ENCODE measurements around the gene MEGF9. TPM values are rescaled to one million over a fixed set of nuclear protein-coding genes. Genes with fewer than 3 reads are reported as not detected.
"Not testable (repeated sequence)": the region's sequence is repeated elsewhere in the genome, so short reads cannot be mapped to it uniquely, and the experiment has no call there.

Gene MEGF9
- total RNA-seq, 1 donor from 2014 or later, result 16.3 TPM

DNA sequence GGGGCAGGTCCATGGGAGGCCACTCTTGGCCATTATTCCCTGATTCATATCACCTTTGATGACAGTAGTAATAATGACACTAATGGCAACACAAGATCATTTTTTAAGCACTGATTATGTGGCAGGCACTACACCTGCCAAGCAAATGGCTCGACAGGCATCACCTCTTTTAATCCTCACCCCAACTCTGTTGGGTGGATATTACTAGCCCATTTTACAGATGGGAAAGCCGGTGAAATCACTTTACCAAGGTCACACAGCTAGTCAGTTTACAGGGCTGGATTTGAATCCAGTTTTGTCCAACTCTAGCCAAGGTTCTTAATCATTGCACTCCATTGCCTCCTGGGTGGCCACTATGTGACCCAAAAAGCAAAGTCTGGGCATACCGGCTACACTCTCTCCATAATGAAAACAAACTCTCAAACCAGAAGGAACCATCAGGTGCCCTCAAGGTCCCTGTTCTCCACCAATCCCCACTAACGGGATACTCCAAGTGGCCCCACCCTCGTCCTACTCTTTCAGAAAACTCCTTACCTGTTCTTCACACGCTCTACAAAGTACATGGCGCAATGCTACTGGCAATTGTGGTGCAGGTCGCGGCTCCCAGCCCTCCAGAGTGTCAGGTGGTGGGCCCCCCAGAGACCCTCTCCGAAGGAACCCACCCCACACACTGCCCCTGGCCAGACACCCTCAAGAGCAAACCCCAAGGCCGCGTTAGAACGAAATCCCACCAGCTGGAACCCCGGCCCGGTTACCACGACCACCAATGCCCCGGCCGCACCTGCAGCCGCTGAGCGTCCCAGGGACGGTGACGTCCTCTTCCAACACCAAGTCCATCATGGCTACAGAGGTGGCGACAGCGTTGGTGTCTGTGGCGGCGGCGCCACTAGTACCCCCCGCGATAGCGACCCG, 134.9 kb downstream of the MEGF9 start:
- peak; percentile 23 for DNase-seq (ENCODE audit: low read depth)

DNA sequence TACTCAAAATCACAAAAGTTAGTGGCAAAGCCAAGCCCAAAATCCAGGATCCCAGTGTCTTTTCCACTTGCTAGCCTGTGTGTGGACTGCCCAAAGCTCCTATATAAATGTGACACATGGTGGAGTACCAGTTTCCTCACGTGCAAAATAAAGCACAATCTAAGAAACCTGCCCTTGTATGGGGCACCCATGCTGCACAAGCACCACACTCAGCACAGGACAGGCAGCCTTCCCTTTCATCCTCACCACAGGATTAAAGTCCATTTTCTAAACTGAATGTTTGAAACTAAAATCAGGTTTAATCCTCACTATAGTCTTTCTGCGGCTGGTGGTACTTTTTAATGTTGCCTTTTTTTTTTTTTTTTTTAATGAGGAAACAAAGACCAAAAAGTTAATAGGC, 139.8 kb downstream of the MEGF9 start:
- no peak for DNase-seq (ENCODE audit: low read depth)

DNA sequence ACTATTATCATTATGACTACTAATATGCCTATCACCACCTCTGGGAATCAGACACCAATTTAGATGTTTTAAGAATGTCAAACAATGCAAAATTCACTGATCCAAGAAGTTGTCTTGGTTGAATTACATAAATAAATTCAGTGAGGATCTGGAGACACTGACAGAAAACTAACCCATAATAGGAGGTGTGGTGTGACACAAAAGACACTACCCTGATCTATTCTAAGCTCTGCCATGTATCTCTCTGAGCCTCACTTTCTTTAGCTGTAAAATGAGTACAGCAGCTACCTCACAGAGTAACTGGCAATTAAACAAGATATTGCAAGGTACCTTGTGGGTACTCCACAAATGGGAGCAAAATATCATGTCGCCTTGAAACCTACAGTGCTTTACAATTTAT, 141.8 kb downstream of the MEGF9 start:
- DNase-seq (ENCODE audit: low read depth), result no peak

DNA sequence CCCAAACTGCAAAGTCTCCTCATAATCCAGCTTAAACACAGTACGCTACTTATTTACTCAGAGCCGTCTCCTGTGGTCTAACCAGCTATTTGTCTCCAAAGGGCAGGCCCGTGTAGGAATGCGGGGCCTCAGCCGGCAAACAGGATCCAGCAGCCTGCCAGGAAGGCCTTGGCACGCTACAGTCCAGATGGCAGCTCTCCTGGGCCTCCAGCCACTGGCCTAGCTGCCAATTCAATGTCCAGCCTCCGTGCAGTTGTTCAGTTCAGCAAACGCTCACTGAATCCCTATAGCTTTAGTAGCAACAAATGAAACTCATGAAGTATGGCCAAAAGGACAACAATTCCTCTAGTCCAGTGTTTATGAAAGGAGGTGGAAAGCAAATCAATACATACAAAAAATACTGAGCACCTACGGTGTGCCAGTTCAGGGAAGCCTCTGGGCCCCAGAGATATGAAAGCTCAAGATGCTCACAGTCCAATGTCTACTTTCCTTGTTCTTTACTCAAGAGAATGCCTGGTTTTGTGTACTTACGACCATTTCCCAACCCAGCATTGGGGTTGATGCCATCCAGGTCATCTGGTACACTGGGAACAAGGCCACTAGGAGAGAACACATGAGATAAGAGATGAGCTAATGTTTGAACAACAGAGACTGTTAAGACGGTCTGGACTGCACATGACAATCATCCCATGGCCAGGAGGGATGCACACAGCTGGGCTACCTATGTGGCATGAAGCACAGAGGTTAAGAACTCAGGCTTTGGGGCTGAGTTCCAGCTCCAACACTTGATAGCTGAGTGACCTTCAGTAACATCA, 142.6 kb downstream of the MEGF9 start:
- peak; percentile 98 for DNase-seq (ENCODE audit: low read depth)

DNA sequence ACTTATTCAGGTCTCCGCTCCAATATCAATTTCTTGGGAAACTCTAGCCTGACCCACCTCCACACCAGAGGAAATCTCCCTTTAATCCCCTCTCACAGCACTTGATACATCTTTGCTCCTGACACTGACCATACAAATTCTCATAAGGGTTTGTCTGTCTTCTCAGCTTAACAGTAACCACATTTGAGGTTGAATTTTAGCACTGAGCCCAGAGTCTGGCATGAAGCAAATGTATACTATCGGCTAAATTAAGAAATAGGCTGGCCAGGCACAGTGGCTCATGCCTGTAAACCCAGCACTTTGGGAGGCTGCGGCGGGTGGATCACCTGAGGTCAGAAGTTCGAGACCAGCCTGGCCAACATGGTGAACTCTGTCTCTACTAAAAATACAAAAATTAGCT, 144.0 kb downstream of the MEGF9 start:
- peak; percentile 91 for DNase-seq (ENCODE audit: low read depth)

DNA sequence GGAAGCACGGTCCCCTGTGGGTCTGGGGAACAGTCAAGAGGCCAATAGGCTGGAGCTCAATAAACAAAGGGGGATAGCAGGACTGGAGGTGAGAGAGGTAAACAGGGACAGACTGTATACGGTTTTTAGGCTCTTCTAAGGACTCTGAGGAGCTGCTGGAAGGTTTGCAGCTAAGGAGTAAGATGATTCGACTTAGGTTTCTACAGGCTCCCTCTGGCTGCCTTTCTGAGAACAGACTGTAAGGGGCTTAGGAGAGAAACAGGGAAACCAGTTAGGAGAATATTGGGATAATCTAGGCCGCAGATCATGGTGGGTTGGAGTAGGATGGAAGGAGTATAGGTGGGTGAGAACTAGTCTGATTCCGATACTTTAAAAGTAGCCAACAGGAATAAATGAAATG, 144.7 kb downstream of the MEGF9 start:
- DNase-seq (ENCODE audit: low read depth), result no peak

DNA sequence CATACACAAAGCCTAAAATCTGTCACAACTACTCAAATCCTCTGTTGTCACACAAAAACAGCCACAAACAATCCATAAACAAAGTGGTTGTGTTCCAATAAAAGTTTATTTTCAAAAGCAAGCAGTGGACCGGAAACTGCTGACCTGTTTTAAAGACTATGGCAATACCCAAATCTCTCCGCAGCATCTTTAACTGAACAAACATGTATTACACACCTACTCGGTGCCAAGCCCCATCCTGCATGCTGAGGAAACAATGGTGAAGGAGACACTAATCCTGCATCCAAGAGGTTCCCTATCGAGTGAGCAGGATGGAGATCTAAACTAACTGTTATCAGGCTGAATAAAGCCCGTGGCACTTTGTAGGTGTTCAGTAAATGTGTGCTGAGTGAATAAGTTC, 145.5 kb downstream of the MEGF9 start:
- DNase-seq (ENCODE audit: low read depth), result no peak

DNA sequence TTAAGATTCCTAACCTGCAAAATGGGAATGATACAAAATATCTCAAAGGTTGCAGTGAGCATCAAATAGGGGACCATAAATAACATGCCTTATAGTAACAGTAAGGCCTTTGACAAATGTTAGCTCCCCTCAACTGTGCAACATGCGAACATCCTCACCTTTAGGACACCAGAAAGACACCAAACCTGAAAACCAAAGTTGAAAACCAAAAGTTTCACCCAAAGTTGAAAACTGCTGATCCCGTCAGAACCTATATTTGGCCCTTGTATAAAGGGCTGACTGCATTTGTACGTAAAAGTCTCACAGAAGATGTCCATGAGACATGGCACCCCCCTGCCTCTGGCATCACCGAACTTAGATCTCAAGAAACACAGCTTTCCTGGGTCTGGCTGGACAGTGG, 146.4 kb downstream of the MEGF9 start:
- DNase-seq (ENCODE audit: low read depth), result no peak

DNA sequence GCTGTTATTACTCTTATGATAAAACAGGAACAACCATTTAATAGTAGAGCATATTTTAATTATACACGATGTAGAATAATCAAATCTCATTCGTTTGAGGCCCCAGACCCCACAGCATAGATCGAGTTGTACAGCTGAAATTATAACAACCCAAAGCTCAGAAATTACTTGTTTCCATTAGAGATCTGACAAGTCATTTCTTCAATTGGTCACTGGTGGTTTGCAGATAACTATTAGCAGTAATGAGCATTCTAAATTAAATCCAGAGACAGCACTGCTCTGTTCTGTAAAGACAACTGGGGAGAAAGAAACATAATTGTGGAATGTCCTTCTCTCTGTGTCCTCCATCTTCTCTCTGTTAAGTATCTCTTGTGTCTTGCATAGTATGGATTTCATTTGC, 147.2 kb downstream of the MEGF9 start:
- no peak for DNase-seq (ENCODE audit: low read depth)

DNA sequence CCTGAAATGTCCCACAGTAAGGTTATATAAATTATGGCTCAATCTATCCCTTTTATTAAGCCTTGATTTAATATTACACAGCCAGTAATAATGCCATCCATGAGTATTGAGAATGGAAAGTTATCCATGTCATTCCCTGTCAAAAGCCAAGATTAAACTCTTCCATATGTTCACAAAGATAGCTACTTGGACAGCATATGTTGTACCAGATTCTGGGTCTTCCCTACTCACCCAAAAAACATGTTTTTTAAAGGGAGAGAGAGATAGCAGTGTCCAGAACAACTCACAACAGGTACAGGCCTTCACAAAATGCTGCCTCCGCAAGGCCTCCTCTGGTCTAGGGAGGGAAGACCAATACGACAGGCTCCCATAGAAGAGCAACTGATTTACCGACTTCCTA, 149.7 kb downstream of the MEGF9 start:
- no peak for DNase-seq (ENCODE audit: low read depth)

DNA sequence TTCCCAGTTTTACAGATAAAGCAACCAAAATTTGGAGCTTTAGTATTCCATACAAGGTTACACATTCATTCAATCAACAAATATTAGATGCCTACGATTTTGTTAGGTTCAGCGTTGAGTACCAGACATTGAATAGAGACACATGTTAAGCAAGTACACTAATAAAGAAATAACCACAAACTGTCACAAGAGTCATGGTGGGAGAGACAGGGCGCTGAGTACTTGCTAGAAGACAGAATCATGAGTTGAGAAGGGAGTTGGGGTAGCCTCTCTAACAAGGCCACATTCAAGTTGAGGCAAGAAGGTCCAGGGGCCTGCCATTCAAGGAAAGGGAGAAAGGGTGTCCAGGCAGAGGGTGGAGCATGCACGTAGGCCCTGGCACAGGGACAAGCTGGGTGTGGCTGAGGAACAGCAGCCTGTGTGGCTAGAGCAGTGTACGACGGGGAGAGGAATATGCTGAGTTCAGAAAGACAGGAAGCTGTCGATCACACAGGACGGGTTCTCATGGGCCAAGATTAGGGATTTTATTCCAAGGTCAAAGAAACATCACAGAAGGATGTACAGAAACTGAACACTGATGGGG, 151.3 kb downstream of the MEGF9 start:
- no peak for DNase-seq (ENCODE audit: low read depth)

DNA sequence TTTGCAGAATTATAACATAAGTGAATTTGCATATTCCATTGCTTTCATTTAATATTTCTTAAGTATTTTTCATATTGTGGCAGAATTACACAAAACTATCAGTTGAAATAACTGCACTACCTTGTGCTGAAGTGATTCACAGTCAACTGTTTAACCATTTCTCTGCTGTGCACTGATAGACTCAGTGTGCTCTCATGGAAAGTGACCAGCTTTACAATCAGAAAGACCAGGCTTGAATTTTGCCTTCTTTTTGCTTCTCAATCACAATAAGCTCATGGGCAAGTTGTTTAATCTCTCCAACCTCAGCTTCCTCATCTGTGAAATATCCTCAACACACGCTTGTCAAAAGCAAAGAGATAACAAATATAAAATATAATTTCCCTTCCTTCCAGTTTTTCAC, 152.6 kb downstream of the MEGF9 start:
- DNase-seq (ENCODE audit: low read depth), result no peak

DNA sequence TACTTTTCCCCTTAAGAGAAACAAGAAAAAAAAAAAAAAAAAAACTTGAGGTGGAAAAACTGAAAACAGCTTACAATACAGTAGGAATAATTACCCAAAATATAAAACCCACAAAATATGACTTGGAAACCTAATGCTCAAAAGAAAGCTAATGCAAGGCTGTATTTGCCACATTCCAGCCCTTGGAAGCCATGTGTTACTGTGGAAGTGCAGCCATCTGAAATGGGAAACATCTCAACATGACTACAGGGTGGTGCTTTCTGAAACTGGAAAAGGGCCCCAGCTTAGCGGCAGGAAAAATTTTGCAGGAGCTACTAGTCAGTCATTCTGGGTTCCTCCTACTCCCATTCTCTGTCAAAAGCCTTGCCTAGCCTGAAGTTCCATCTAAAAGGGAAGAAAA, 154.7 kb downstream of the MEGF9 start:
- no peak for DNase-seq (ENCODE audit: low read depth)

DNA sequence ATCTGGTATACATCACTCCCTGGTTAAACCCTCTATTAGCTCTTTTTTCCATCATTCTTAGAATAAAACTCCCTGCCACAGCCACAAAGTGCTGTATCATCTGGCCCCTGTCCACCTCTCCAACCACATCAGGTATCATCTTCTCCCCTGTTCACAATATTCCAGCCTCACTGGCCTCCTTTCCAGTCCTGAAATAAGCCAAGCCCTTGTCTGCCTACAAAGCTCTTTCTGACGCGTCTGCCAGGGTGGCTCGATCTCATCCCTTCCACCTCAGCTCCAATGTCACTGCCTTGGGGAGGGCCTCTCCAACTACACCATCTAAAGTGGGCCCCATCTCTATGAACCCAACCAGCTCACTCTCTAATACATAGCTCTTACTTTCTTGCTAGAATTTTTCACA, 155.8 kb downstream of the MEGF9 start:
- no peak for DNase-seq (ENCODE audit: low read depth)

DNA sequence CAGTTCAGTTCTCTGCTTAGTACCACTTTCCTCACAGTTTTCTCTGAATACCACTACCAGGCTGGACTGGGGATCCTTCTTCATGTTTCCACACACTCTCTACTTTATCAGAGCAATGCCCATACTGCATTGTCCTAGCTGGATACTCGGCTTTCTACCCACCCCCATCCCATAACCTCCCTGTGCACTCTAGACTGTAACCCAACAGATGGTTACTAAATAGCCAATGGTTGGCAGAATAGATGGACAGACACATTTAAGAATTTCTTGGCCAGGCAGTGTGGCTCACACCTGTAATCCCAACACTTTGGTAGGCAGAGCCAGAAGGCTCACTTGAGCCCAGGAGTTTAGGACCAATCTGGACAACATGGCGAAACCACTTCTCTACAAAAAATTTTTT, 157.1 kb downstream of the MEGF9 start:
- DNase-seq (ENCODE audit: low read depth), result no peak

DNA sequence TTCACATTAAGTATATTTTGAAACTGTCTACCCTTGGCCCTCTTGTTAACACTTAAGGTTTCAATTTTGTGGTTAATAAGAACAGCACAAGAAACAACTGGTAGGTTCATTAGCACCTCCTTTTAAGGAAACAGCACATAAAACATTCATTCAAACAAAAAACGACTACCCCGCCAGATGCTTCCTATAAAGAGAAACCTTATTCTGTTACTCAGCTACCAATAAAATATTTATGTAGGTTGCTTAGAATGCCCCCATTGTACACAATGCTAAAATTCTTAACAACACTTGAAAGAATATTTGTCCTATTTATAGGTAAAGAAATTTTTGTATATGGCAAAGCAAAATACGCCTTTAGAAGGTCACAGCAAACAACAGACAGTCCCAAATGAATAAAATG, 157.5 kb downstream of the MEGF9 start:
- DNase-seq (ENCODE audit: low read depth), result no peak

DNA sequence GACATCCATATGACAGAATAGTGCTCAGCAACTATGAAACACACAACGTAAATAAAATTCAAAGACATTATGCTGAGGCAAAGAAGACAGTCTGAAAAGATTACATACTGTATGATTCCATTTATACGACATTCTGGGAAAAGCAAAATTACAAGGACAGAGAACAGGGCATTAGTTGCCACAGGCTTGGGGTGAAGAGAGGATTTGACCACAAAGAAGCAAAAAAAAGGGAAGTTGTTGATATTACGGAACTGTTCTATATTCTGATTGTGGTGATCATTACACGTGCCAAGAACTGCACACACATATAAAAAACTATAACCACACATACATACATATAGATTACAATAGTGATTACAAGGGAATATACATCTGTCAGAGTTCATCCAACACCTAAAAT, 158.4 kb downstream of the MEGF9 start:
- DNase-seq (ENCODE audit: low read depth), result no peak

DNA sequence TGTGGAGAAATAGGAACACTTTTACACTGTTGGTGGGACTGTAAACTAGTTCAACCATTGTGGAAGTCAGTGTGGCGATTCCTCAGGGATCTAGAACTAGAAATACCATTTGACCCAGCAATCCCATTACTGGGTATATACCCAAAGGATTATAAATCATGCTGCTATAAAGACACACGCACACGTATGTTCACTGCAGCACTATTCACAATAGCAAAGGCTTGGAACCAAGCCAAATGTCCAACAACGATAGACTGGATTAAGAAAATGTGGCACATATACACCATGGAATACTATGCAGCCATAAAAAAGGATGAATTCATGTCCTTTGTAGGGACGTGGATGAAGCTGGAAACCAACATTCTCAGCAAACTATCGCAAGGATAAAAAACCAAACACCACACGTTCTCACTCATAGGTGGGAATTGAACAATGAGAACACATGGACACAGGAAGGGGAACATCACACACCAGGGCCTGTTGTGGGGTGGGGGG, 162.0 kb downstream of the MEGF9 start:
- DNase-seq (ENCODE audit: low read depth), result not testable (repeated sequence)

Measured in myocyte (in vitro differentiated cells).